Prostate gland (tissue), 2 donors: ENCODE measurements around the gene ZNF813.

ENCODE experiments used
- POLR2A ChIP-seq: fragments of 450-650 bp; IDR thresholded peaks from one replicate; pipeline ENCODE4 v1.6.1; 2016; ENCODE audit warnings: antibody characterized with exemption, mild to moderate bottlenecking
- POLR2AphosphoS5 ChIP-seq: sonication (generic); formaldehyde crosslinking; IDR thresholded peaks from one replicate; pipeline ENCODE4 v1.6.1; 2017; ENCODE audit warnings: antibody characterized with exemption
- TF ChIP-seq, protein P1 (sequence below), 4 experiments: fragments of 200-600 bp in 2 of 4; fragments of 450-650 bp in 2 of 4; sonication (generic) in 2 of 4; IDR thresholded peaks; 1 replicate in 3 of 4; 2 replicates in 1 of 4; pipeline ENCODE4 v1.5.1; 2016 to 2019; ENCODE audit warnings: antibody characterized with exemption in 4 of 4, mild to moderate bottlenecking in 2 of 4, moderate library complexity in 2 of 4

DNA sequence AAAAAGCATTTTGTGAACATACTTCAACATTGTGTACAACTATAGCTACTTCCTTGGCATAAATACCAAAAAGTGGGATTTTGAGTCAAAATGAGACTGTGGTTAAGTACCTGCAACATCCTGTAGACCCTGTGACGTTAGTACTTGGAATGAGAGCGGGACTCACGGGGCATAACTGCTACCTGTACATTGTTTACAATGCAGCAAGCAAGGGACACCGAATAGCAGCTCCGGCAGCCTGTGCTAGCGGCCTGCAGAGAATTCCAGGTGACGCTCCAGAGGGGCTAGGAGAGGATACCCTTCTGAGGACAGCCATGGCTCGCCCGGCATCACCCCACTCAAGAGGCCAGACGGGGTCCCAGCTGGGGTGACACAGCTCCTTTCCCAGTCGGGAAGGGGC, 69.6 kb downstream of the ZNF813 start:
- TF ChIP-seq POLR2A (no peak), POLR2AphosphoS5 (no peak)
- TF ChIP-seq, protein P1, sequence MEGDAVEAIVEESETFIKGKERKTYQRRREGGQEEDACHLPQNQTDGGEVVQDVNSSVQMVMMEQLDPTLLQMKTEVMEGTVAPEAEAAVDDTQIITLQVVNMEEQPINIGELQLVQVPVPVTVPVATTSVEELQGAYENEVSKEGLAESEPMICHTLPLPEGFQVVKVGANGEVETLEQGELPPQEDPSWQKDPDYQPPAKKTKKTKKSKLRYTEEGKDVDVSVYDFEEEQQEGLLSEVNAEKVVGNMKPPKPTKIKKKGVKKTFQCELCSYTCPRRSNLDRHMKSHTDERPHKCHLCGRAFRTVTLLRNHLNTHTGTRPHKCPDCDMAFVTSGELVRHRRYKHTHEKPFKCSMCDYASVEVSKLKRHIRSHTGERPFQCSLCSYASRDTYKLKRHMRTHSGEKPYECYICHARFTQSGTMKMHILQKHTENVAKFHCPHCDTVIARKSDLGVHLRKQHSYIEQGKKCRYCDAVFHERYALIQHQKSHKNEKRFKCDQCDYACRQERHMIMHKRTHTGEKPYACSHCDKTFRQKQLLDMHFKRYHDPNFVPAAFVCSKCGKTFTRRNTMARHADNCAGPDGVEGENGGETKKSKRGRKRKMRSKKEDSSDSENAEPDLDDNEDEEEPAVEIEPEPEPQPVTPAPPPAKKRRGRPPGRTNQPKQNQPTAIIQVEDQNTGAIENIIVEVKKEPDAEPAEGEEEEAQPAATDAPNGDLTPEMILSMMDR (IDR thresholded peaks at IDR 0.05): no peak
